SK-N-SH (cell line): ENCODE results near the gene PDE11A.

Experiments used
- SIN3A ChIP-seq: IDR thresholded peaks from 2 replicates; pipeline ENCODE4 v1.6.1; 2012; ENCODE audit warnings: low read depth, mild to moderate bottlenecking, low read length, moderate library complexity, borderline replicate concordance
- TF ChIP-seq, protein P1 (sequence below): fragments of 200-600 bp; sonication (generic); IDR thresholded peaks from 2 replicates; pipeline ENCODE4 v1.6.1; 2017; ENCODE audit warnings: antibody characterized with exemption, mild to moderate bottlenecking, moderate library complexity

DNA sequence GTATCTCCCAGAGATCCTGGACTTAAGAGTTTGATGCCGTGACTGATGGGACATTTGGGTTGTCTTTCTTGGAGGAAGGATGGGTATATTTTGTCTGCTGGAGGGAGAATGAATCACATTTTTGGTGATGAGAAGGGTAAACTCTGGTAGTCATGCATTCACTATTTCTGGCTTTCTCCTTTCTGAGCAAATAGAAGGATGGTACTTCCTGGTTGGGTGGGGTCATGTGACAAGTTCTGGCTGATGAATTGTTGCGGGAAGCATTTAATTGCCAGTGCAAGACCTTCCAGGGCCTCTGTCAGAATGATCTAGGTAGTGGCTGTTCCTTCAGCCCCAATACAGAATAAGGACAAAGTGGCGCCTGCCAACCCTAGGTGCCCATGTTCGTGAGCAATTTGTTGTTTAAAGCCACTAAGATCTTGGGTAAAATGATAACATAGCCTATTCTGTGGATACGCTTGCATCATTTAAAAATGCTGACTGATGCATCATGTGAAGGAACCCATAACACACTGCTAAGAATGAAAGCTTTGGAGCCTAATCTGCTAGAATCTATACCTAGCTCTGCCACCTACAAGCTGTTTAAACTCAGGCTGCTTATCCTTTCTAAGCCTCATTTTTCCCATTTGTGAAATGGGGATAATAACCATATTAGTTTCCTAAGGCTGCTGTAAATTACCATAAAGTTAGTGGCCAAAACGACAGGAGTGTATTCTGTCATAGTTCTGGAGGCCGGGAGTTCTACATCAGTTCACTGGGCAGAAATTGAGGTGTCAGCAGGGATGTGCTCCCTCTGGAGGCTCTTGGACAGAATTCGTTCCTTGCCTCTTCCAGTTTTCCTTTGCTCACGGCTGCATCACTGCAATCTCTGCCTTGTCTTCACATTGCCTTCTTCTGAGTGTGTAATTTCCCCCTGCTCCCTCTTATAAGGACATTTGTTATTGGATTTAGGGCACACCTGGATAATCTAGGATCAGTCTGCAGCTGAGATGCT, 398.7 kb downstream of the PDE11A start:
- TF ChIP-seq SIN3A: no peak
- TF ChIP-seq, protein P1, sequence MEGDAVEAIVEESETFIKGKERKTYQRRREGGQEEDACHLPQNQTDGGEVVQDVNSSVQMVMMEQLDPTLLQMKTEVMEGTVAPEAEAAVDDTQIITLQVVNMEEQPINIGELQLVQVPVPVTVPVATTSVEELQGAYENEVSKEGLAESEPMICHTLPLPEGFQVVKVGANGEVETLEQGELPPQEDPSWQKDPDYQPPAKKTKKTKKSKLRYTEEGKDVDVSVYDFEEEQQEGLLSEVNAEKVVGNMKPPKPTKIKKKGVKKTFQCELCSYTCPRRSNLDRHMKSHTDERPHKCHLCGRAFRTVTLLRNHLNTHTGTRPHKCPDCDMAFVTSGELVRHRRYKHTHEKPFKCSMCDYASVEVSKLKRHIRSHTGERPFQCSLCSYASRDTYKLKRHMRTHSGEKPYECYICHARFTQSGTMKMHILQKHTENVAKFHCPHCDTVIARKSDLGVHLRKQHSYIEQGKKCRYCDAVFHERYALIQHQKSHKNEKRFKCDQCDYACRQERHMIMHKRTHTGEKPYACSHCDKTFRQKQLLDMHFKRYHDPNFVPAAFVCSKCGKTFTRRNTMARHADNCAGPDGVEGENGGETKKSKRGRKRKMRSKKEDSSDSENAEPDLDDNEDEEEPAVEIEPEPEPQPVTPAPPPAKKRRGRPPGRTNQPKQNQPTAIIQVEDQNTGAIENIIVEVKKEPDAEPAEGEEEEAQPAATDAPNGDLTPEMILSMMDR: no peak
